Measurements from ENCODE around the gene HS6ST3.

The HS6ST3 gene

GRCh38 chr13:96379967-96380366, 290.1 kb downstream of the HS6ST3 start:
- no peaks in the 10 kb centered on the region for H3K4me1 ChIP-seq (ENCODE audit: control insufficient read depth, insufficient read depth, low read length, poor library complexity, severe bottlenecking)
- H3K36me3 ChIP-seq (ENCODE audit: control insufficient read depth, insufficient read depth, low read length) = no peaks in the 10 kb centered on the region
- WGBS, 2 experiments (ENCODE audit: insufficient coverage in 2 of 2) = no CpG with 5 or more reads among the region's 1 CpG
- H3K27ac ChIP-seq (ENCODE audit: low read depth, low read length, severe bottlenecking) = no peak overlapping the region
- no peak overlapping the region for H3K4me3 ChIP-seq (ENCODE audit: extremely low read depth, insufficient read depth, low read length, poor library complexity, severe bottlenecking)
- H3K9me3 ChIP-seq (ENCODE audit: control insufficient read depth, low read length) = no peaks in the 10 kb centered on the region

- Histone ChIP-seq H3K27ac (ENCODE audit: low read depth, low read length, severe bottlenecking) (peak overlapping the region; percentile 24), H3K4me1 (ENCODE audit: control insufficient read depth, insufficient read depth, low read length, poor library complexity, severe bottlenecking) (no peaks in the 10 kb centered on the region), H3K36me3 (ENCODE audit: control insufficient read depth, insufficient read depth, low read length) (no peaks in the 10 kb centered on the region), H3K4me3 (ENCODE audit: extremely low read depth, insufficient read depth, low read length, poor library complexity, severe bottlenecking) (no peak overlapping the region), H3K9me3 (ENCODE audit: control insufficient read depth, low read length) (no peaks in the 10 kb centered on the region)
- 68 to 80% methylated on average over 2 to 4 of the region's 5 CpGs for WGBS, 2 experiments (ENCODE audit: insufficient coverage in 2 of 2)
Observed at GRCh38 chr13:96381681-96382080, 291.8 kb downstream of the HS6ST3 start.

- Histone ChIP-seq H3K36me3 (ENCODE audit: control insufficient read depth, insufficient read depth, low read length) (no peaks in the 10 kb centered on the region), H3K4me1 (ENCODE audit: control insufficient read depth, insufficient read depth, low read length, poor library complexity, severe bottlenecking) (no peaks in the 10 kb centered on the region), H3K4me3 (ENCODE audit: extremely low read depth, insufficient read depth, low read length, poor library complexity, severe bottlenecking) (no peak overlapping the region), H3K9me3 (ENCODE audit: control insufficient read depth, low read length) (no peaks in the 10 kb centered on the region), H3K27ac (ENCODE audit: low read depth, low read length, severe bottlenecking) (no peak overlapping the region)
- 71% methylated on average over 2 of the region's 2 CpGs; no CpG with 5 or more reads in 1 of the 2 experiments for WGBS, 2 experiments (ENCODE audit: insufficient coverage in 2 of 2)
Observed at GRCh38 chr13:96388598-96388997, 298.7 kb downstream of the HS6ST3 start.

- 92 to 100% methylated on average over 2 to 3 of the region's 6 CpGs for WGBS, 2 experiments (ENCODE audit: insufficient coverage in 2 of 2)
- Histone ChIP-seq H3K4me3 (ENCODE audit: extremely low read depth, insufficient read depth, low read length, poor library complexity, severe bottlenecking) (no peak overlapping the region), H3K9me3 (ENCODE audit: control insufficient read depth, low read length) (no peaks in the 10 kb centered on the region), H3K27ac (ENCODE audit: low read depth, low read length, severe bottlenecking) (no peak overlapping the region), H3K4me1 (ENCODE audit: control insufficient read depth, insufficient read depth, low read length, poor library complexity, severe bottlenecking) (no peaks in the 10 kb centered on the region), H3K36me3 (ENCODE audit: control insufficient read depth, insufficient read depth, low read length) (no peaks in the 10 kb centered on the region)
Observed at GRCh38 chr13:96391606-96392005, 301.7 kb downstream of the HS6ST3 start.

- H3K4me1 ChIP-seq (ENCODE audit: control insufficient read depth, insufficient read depth, low read length, poor library complexity, severe bottlenecking) = no peaks in the 10 kb centered on the region
- 83% methylated on average over 1 of the region's 2 CpGs for WGBS, 2 experiments (ENCODE audit: insufficient coverage in 2 of 2)
- no peak overlapping the region for H3K27ac ChIP-seq (ENCODE audit: low read depth, low read length, severe bottlenecking)
- no peaks in the 10 kb centered on the region for H3K9me3 ChIP-seq (ENCODE audit: control insufficient read depth, low read length)
- no peak overlapping the region for H3K4me3 ChIP-seq (ENCODE audit: extremely low read depth, insufficient read depth, low read length, poor library complexity, severe bottlenecking)
- no peaks in the 10 kb centered on the region for H3K36me3 ChIP-seq (ENCODE audit: control insufficient read depth, insufficient read depth, low read length)
Observed at GRCh38 chr13:96397807-96398206, 307.9 kb downstream of the HS6ST3 start.

GRCh38 chr13:96398486-96398885, 308.6 kb downstream of the HS6ST3 start:
- 56 to 93% methylated on average over 2 to 4 of the region's 4 CpGs for WGBS, 2 experiments (ENCODE audit: insufficient coverage in 2 of 2)

GRCh38 chr13:96403241-96403640, 313.3 kb downstream of the HS6ST3 start:
- Histone ChIP-seq H3K27ac (ENCODE audit: low read depth, low read length, severe bottlenecking) (no peak overlapping the region), H3K9me3 (ENCODE audit: control insufficient read depth, low read length) (no peaks in the 10 kb centered on the region)
- no CpG with 5 or more reads among the region's 1 CpG for whole genome bisulfite sequencing, 2 experiments (ENCODE audit: insufficient coverage in 2 of 2)

More at GRCh38 chr13:96398486-96398885, 308.6 kb downstream of the HS6ST3 start:
- no peak overlapping the region for H3K27ac ChIP-seq (ENCODE audit: low read depth, low read length, severe bottlenecking)
- H3K9me3 ChIP-seq (ENCODE audit: control insufficient read depth, low read length) = no peaks in the 10 kb centered on the region
- no peaks in the 10 kb centered on the region for H3K4me1 ChIP-seq (ENCODE audit: control insufficient read depth, insufficient read depth, low read length, poor library complexity, severe bottlenecking)
- no peaks in the 10 kb centered on the region for H3K36me3 ChIP-seq (ENCODE audit: control insufficient read depth, insufficient read depth, low read length)
- H3K4me3 ChIP-seq (ENCODE audit: extremely low read depth, insufficient read depth, low read length, poor library complexity, severe bottlenecking) = no peak overlapping the region

GRCh38 chr13:96403651-96404050, 313.7 kb downstream of the HS6ST3 start:
- 67% methylated on average over 1 of the region's 2 CpGs; no CpG with 5 or more reads in 1 of the 2 experiments for WGBS, 2 experiments (ENCODE audit: insufficient coverage in 2 of 2)
- Histone ChIP-seq H3K4me3 (ENCODE audit: extremely low read depth, insufficient read depth, low read length, poor library complexity, severe bottlenecking) (no peak overlapping the region), H3K9me3 (ENCODE audit: control insufficient read depth, low read length) (no peaks in the 10 kb centered on the region), H3K4me1 (ENCODE audit: control insufficient read depth, insufficient read depth, low read length, poor library complexity, severe bottlenecking) (no peaks in the 10 kb centered on the region), H3K27ac (ENCODE audit: low read depth, low read length, severe bottlenecking) (no peak overlapping the region), H3K36me3 (ENCODE audit: control insufficient read depth, insufficient read depth, low read length) (no peaks in the 10 kb centered on the region)

More at GRCh38 chr13:96403241-96403640, 313.3 kb downstream of the HS6ST3 start:
- H3K36me3 ChIP-seq (ENCODE audit: control insufficient read depth, insufficient read depth, low read length) = no peaks in the 10 kb centered on the region
- H3K4me1 ChIP-seq (ENCODE audit: control insufficient read depth, insufficient read depth, low read length, poor library complexity, severe bottlenecking) = no peaks in the 10 kb centered on the region
- H3K4me3 ChIP-seq (ENCODE audit: extremely low read depth, insufficient read depth, low read length, poor library complexity, severe bottlenecking) = no peak overlapping the region

- H3K9me3 ChIP-seq (ENCODE audit: control insufficient read depth, low read length) = no peaks in the 10 kb centered on the region
- no peak overlapping the region for H3K4me3 ChIP-seq (ENCODE audit: extremely low read depth, insufficient read depth, low read length, poor library complexity, severe bottlenecking)
- WGBS, 2 experiments (ENCODE audit: insufficient coverage in 2 of 2) = no CpG with 5 or more reads among the region's 1 CpG
- H3K4me1 ChIP-seq (ENCODE audit: control insufficient read depth, insufficient read depth, low read length, poor library complexity, severe bottlenecking) = no peaks in the 10 kb centered on the region
- H3K27ac ChIP-seq (ENCODE audit: low read depth, low read length, severe bottlenecking) = no peak overlapping the region
- no peaks in the 10 kb centered on the region for H3K36me3 ChIP-seq (ENCODE audit: control insufficient read depth, insufficient read depth, low read length)
Observed at GRCh38 chr13:96415831-96416385, 326.0 kb downstream of the HS6ST3 start.

- no peaks in the 10 kb centered on the region for H3K4me1 ChIP-seq (ENCODE audit: control insufficient read depth, insufficient read depth, low read length, poor library complexity, severe bottlenecking)
- H3K4me3 ChIP-seq (ENCODE audit: extremely low read depth, insufficient read depth, low read length, poor library complexity, severe bottlenecking) = no peak overlapping the region
- H3K9me3 ChIP-seq (ENCODE audit: control insufficient read depth, low read length) = no peaks in the 10 kb centered on the region
- no peaks in the 10 kb centered on the region for H3K36me3 ChIP-seq (ENCODE audit: control insufficient read depth, insufficient read depth, low read length)
- WGBS, 2 experiments (ENCODE audit: insufficient coverage in 2 of 2) = 86 to 93% methylated on average over 5 of the region's 6 CpGs
- H3K27ac ChIP-seq (ENCODE audit: low read depth, low read length, severe bottlenecking) = no peak overlapping the region
Observed at GRCh38 chr13:96417939-96418685, 328.2 kb downstream of the HS6ST3 start.

- Histone ChIP-seq H3K27ac (ENCODE audit: low read depth, low read length, severe bottlenecking) (no peak overlapping the region), H3K4me1 (ENCODE audit: control insufficient read depth, insufficient read depth, low read length, poor library complexity, severe bottlenecking) (no peaks in the 10 kb centered on the region), H3K36me3 (ENCODE audit: control insufficient read depth, insufficient read depth, low read length) (no peaks in the 10 kb centered on the region), H3K9me3 (ENCODE audit: control insufficient read depth, low read length) (no peaks in the 10 kb centered on the region), H3K4me3 (ENCODE audit: extremely low read depth, insufficient read depth, low read length, poor library complexity, severe bottlenecking) (no peak overlapping the region)
Observed at GRCh38 chr13:96421314-96421713, 331.4 kb downstream of the HS6ST3 start.

Measured in mesodermal cell (in vitro differentiated cells).